ENCODE measurements around the gene ASB6.

Gene ASB6

GRCh38 chr9:129653823-129654553 lies 12.0 kb upstream of the ASB6 start:
- no peak for DNase-seq (ENCODE audit: low read depth in 2 of 2)
- H3K4me3 ChIP-seq (replicated peaks in 1 of 2; ENCODE audit: low read depth in 2 of 2, low read length in 2 of 2): no peak overlapping the region
- TF ChIP-seq, protein P1, sequence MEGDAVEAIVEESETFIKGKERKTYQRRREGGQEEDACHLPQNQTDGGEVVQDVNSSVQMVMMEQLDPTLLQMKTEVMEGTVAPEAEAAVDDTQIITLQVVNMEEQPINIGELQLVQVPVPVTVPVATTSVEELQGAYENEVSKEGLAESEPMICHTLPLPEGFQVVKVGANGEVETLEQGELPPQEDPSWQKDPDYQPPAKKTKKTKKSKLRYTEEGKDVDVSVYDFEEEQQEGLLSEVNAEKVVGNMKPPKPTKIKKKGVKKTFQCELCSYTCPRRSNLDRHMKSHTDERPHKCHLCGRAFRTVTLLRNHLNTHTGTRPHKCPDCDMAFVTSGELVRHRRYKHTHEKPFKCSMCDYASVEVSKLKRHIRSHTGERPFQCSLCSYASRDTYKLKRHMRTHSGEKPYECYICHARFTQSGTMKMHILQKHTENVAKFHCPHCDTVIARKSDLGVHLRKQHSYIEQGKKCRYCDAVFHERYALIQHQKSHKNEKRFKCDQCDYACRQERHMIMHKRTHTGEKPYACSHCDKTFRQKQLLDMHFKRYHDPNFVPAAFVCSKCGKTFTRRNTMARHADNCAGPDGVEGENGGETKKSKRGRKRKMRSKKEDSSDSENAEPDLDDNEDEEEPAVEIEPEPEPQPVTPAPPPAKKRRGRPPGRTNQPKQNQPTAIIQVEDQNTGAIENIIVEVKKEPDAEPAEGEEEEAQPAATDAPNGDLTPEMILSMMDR (IDR thresholded peaks at IDR 0.05; ENCODE audit: low read depth, low read length): no peak

DNA sequence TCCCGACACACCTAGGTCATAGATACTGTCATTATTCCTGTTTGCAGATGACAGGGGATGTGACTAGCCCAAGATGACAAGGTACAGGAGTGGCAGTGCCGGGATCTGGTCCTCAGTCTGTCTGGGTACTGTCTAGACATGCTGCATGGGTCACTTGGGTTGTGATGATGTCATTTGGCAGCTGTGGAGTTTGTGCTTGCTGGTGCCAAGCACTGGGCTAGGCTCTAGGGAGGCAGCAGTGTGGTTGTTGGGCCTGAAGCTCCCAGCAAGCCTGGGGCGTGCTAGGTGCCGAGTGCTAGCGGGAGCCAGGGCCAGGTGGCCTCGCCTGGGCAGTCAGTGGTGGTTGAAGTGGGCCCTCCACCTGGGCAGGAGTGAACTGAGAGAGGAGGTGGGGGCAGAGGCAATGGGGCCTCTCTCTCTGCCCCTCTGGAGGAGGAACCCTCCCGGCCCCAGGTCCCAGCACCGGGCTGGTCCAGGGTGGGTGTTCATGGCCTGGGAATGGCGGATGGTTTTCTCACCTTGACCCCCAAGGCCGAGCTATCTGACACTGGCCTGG lies 8.8 kb upstream of the ASB6 start:
- DNase-seq (ENCODE audit: low read depth in 2 of 2): peak in 1 of 2 donors; percentile 27
- H3K4me3 ChIP-seq (replicated peaks in 1 of 2; ENCODE audit: low read depth in 2 of 2, low read length in 2 of 2): no peak overlapping the region
- TF ChIP-seq, protein P1 (IDR thresholded peaks at IDR 0.05; ENCODE audit: low read depth, low read length): no peak

- TF ChIP-seq, protein P1 (IDR thresholded peaks at IDR 0.05; ENCODE audit: low read depth, low read length): no peak
- no peak overlapping the region for H3K4me3 ChIP-seq (replicated peaks in 1 of 2; ENCODE audit: low read depth in 2 of 2, low read length in 2 of 2)
- DNase-seq (ENCODE audit: low read depth in 2 of 2): no peak
These were observed 8.1 kb upstream of the ASB6 start for GRCh38 chr9:129649726-129650679.

- H3K4me3 ChIP-seq (replicated peaks in 1 of 2; ENCODE audit: low read depth in 2 of 2, low read length in 2 of 2): no peak overlapping the region
- TF ChIP-seq, protein P1 (IDR thresholded peaks at IDR 0.05; ENCODE audit: low read depth, low read length): no peak
- no peak for DNase-seq (ENCODE audit: low read depth in 2 of 2)
These were observed 6.8 kb upstream of the ASB6 start for GRCh38 chr9:129648764-129649115.

- H3K4me3 ChIP-seq (replicated peaks in 1 of 2; ENCODE audit: low read depth in 2 of 2, low read length in 2 of 2): no peak overlapping the region
- TF ChIP-seq, protein P1 (IDR thresholded peaks at IDR 0.05; ENCODE audit: low read depth, low read length): no peak
- no peak for DNase-seq (ENCODE audit: low read depth in 2 of 2)
These were observed 6.3 kb upstream of the ASB6 start for GRCh38 chr9:129648092-129648763.

DNA sequence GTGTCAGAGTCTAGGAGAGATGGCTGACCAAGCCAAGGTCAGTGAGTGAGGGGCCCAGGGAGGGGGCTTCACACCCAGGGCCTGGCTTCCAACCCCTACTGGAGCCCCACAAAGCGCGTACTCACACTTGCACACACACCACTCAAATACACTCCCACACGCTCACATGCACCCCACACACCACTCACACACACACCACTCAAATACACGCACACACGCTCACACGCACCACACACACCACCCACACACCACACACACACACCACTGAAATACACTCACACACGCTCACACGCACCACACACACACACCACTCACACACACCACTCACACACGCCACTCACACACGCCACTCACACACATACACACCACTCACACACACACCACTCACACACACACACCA lies 5.7 kb upstream of the ASB6 start:
- TF ChIP-seq, protein P1 (IDR thresholded peaks at IDR 0.05; ENCODE audit: low read depth, low read length): no peak
- no peak for DNase-seq (ENCODE audit: low read depth in 2 of 2)

More for the DNA sequence above, 5.7 kb upstream of the ASB6 start:
- no peak overlapping the region for H3K4me3 ChIP-seq (replicated peaks in 1 of 2; ENCODE audit: low read depth in 2 of 2, low read length in 2 of 2)
